GM12878 (cell line): Measurements from ENCODE around the gene TOM1L2. TPM values are rescaled to one million over a fixed set of nuclear protein-coding genes. Genes with fewer than 3 reads are reported as not detected.

Experiments
- ATAC-seq: fragments of 200-7000 bp; cut with Tn5 transposase; 3 replicates; pipeline ENCODE4 v1.9.1; 2020; ENCODE audit warnings: mild to moderate bottlenecking, moderate library complexity
- BruUV-seq: library from RNA; stranded (reverse); fragments of 400-500 nt; replicated peaks from 2 replicates; lab custom pipeline; 2021; lab: Mats Ljungman, UMichigan
- CTCF ChIA-PET: fragments of 300-600 bp; sonication (Branson Sonifier 250); formaldehyde crosslinking; extraction: SDS; loops from one replicate; lab custom pipeline; 2021; ENCODE audit warnings: inconsistent platforms; lab: Yijun Ruan, JAX
- POLR2A ChIA-PET: fragments of 350-600 bp; formaldehyde crosslinking; extraction: SDS; loops from one replicate; lab custom pipeline; 2021; ENCODE audit warnings: inconsistent platforms; lab: Charles Lee
- RAD21 ChIA-PET: fragments of 300-600 bp; sonication (Branson Sonifier 250); formaldehyde crosslinking; loops from one replicate; lab custom pipeline; 2023; ENCODE audit warnings: antibody characterized with exemption; ENCODE audit not compliant: unreplicated experiment; lab: Charles Lee
- SMC1A ChIA-PET: fragments of 300-600 bp; sonication (Branson Sonifier 250); formaldehyde crosslinking; loops from one replicate; lab custom pipeline; 2023; ENCODE audit not compliant: unreplicated experiment, uncharacterized antibody; lab: Charles Lee
- DNase-seq: peaks from one replicate; pipeline ENCODE4 v3.0.0-alpha.2; 2011; ENCODE audit warnings: low read depth, low spot score
- FAIRE-seq: peaks from 3 replicates; lab custom pipeline; 2011; peaks lifted over from hg19 to GRCh38; lab: Jason Lieb, UNC
- H2AFZ ChIP-seq: 2 replicates; pipeline ENCODE4 v1.6.0; 2011; ENCODE audit warnings: low read depth, low read length, control low read depth; ENCODE audit not compliant: control insufficient read depth
- H3K27ac ChIP-seq: 2 replicates; pipeline ENCODE4 v1.5.1; 2011; ENCODE audit warnings: control low read depth; ENCODE audit not compliant: control insufficient read depth, insufficient read depth
- H3K27me3 ChIP-seq, 2 experiments: replicated peaks in 1 of 2; 2 replicates each; pipeline versions ENCODE4 v1.6.0 to v1.6.1; 2011; ENCODE audit warnings: low read length in 1 of 2; ENCODE audit not compliant: control insufficient read depth in 2 of 2, insufficient read depth in 2 of 2
- H3K36me3 ChIP-seq, 2 experiments: 2 replicates each; pipeline ENCODE4 v1.5.1; 2011; ENCODE audit warnings: low read length in 1 of 2; ENCODE audit not compliant: control insufficient read depth in 2 of 2, insufficient read depth in 2 of 2
- H3K4me1 ChIP-seq: 2 replicates; pipeline ENCODE4 v1.6.1; 2011; ENCODE audit warnings: mild to moderate bottlenecking, low read length, moderate library complexity, mixed read lengths; ENCODE audit not compliant: control insufficient read depth, insufficient read depth
- H3K4me2 ChIP-seq: 2 replicates; pipeline ENCODE4 v1.6.0; 2011; ENCODE audit warnings: control low read depth; ENCODE audit not compliant: control insufficient read depth, insufficient read depth
- H3K4me3 ChIP-seq: fragments of 200-600 bp; sonication (generic); 2 replicates; pipeline ENCODE4 v1.5.1; 2016
- H3K79me2 ChIP-seq: 2 replicates; pipeline ENCODE4 v1.6.0; 2011; ENCODE audit warnings: low read length; ENCODE audit not compliant: control insufficient read depth, insufficient read depth
- H3K9ac ChIP-seq: 2 replicates; pipeline ENCODE4 v1.8.0; 2011; ENCODE audit warnings: low read length, control low read depth, mixed read lengths; ENCODE audit not compliant: control insufficient read depth, insufficient read depth
- H3K9me3 ChIP-seq: replicated peaks from 3 replicates; pipeline ENCODE4 v1.5.1; 2011; ENCODE audit warnings: mild to moderate bottlenecking, low read length; ENCODE audit not compliant: control insufficient read depth, insufficient read depth
- H4K20me1 ChIP-seq: 2 replicates; pipeline ENCODE4 v1.6.0; 2011; ENCODE audit not compliant: control insufficient read depth, insufficient read depth
- CHD1 ChIP-seq: IDR thresholded peaks from 2 replicates; pipeline ENCODE4 v1.6.1; 2012; ENCODE audit warnings: low read depth, low read length, improper control_type of control experiment
- CREB1 ChIP-seq: IDR thresholded peaks from 2 replicates; pipeline ENCODE4 v1.6.1; 2012; ENCODE audit warnings: low read depth, mild to moderate bottlenecking, inconsistent platforms
- ELK1 ChIP-seq: IDR thresholded peaks from 2 replicates; pipeline ENCODE4 v1.6.1; 2012; ENCODE audit warnings: low read depth, low read length, improper control_type of control experiment
- NKRF ChIP-seq: fragments of 450-650 bp; conservative IDR thresholded peaks from 2 replicates; pipeline ENCODE4 v1.6.1; 2017; ENCODE audit warnings: mild to moderate bottlenecking, moderate library complexity
- POU2F2 ChIP-seq: IDR thresholded peaks from 3 replicates; pipeline ENCODE4 v1.6.1; 2011; ENCODE audit warnings: low read depth, mild to moderate bottlenecking, low read length, borderline replicate concordance
- RUNX3 ChIP-seq: IDR thresholded peaks from 2 replicates; pipeline ENCODE4 v1.6.1; 2012; ENCODE audit warnings: low read length, inconsistent platforms
- SIN3A ChIP-seq: IDR thresholded peaks from 2 replicates; pipeline ENCODE4 v1.6.1; 2012; ENCODE audit warnings: low read depth, low read length, improper control_type of control experiment
- SMC3 ChIP-seq: IDR thresholded peaks from 2 replicates; pipeline ENCODE4 v1.6.1; 2011; ENCODE audit warnings: low read length, improper control_type of control experiment, borderline replicate concordance
- SRF ChIP-seq, 2 experiments: IDR thresholded peaks; 2 replicates each; pipeline ENCODE4 v1.6.1; 2011; ENCODE audit warnings: low read depth in 2 of 2, low read length in 2 of 2, mild to moderate bottlenecking in 1 of 2, moderate library complexity in 1 of 2
- ZBTB11 ChIP-seq: fragments of 450-650 bp; formaldehyde crosslinking; IDR thresholded peaks from 2 replicates; pipeline ENCODE4 v1.5.0; 2022; ENCODE audit warnings: mild to moderate bottlenecking, missing genetic modification characterization
- ZNF217 ChIP-seq: fragments of 450-650 bp; IDR thresholded peaks from 2 replicates; pipeline ENCODE4 v1.6.1; 2017; ENCODE audit warnings: antibody characterized with exemption, mild to moderate bottlenecking
- ZNF24 ChIP-seq: fragments of 450-650 bp; IDR thresholded peaks from 2 replicates; pipeline ENCODE4 v1.6.1; 2017; ENCODE audit warnings: antibody characterized with exemption, mild to moderate bottlenecking
- ZZZ3 ChIP-seq: IDR thresholded peaks from 2 replicates; pipeline ENCODE4 v1.6.1; 2011; ENCODE audit warnings: low read depth; ENCODE audit not compliant: control insufficient read depth, insufficient read length
- WGBS: methylation state at CpG from one replicate; pipeline ENCODE4 v1.1.6; 2016; ENCODE audit warnings: low lambda C conversion rate; ENCODE audit not compliant: insufficient replicate concordance, insufficient coverage; ENCODE audit errors: missing lambda C conversion rate; 5-methylcytosine and 5-hydroxymethylcytosine counted together
- in situ Hi-C: fragments of 300-500 bp; cut with MboI; formaldehyde crosslinking; loops from 9 replicates; pipeline ENCODE4 v1.14.3; 2018; ENCODE audit warnings: mixed read lengths
- intact Hi-C: fragments of 100-400 bp; cut with micrococcal nuclease; formaldehyde crosslinking; loops from one replicate; pipeline ENCODE4 v1.14.2; 2022; ENCODE audit not compliant: unreplicated experiment
- polyA plus RNA-seq, 11 experiments: library from polyadenylated mRNA; depleted of rRNA in 4 of 11; unstranded in 6 of 11; stranded (reverse) in 5 of 11; fragments of >200 nt; fragmentation: Nextera tagmentation in 4 of 11; fragmentation: Illumina TruSeq in 1 of 11; extraction: Ambion mirVana in 4 of 11; extraction: Trizol in 1 of 11; gene quantifications; 1 replicate in 1 of 11; 2 replicates in 10 of 11; pipeline versions ENCODE4 v1.2.1 to v1.2.3, GENCODE V29; 2011 to 2016; ENCODE audit warnings: inconsistent platforms in 2 of 11, missing spikeins in 2 of 11, low read depth in 1 of 11
- total RNA-seq, 4 experiments: library from RNA; depleted of rRNA in 3 of 4; stranded (reverse); fragments of >200 nt in 3 of 4; fragmentation: Illumina TruSeq in 1 of 4; extraction: Trizol in 1 of 4; gene quantifications; 2 replicates each; pipeline versions ENCODE4 v1.2.1 to v1.2.3, GENCODE V29; 2013 to 2021

TOM1L2 gene
- total and polyA plus RNA-seq, 10 of the 15 experiments (the other 5 are each of a cell fraction or from before 2014, with no cell fraction given), result 0.19 to 19.2 (median 8.1) TPM

GRCh38 chr17:17794382-17794781 is 177.8 kb downstream of the TOM1L2 start:
- in situ Hi-C loops, result no loop called here
- SMC1A ChIA-PET, result no interaction called here
- Histone ChIP-seq H3K27me3 (no peaks in the 10 kb centered on the region), H3K27ac (no peak overlapping the region), H3K36me3 (peaks cover 0 to 44% of the 10 kb centered on the region in 2 experiments), H2AFZ (no peak overlapping the region), H3K9ac (no peak overlapping the region), H3K4me3 (no peak overlapping the region), H3K79me2 (no peaks in the 10 kb centered on the region), H4K20me1 (no peaks in the 10 kb centered on the region), H3K4me1 (peaks cover 3% of the 10 kb centered on the region; the same call in 1 of the 2 replicates), H3K4me2 (no peak overlapping the region), H3K9me3 (no peaks in the 10 kb centered on the region)
- DNase-seq, result no peak
- FAIRE-seq, result no peak
- POLR2A ChIA-PET, result no interaction called here
- ATAC-seq, result no peak
- CTCF ChIA-PET, result no interaction called here
- no TSS peak for BruUV-seq
- no peak for TF ChIP-seq SRF (IDR thresholded peaks at IDR 0.05; ENCODE audit: low read depth in 2 of 2, low read length in 2 of 2)
- TF ChIP-seq CHD1, result no peak
- TF ChIP-seq ZZZ3, result no peak
- TF ChIP-seq SMC3, result no peak
- no peak for TF ChIP-seq POU2F2
- no peak for TF ChIP-seq NKRF
- no peak for TF ChIP-seq ZBTB11 (CRISPR knock-in tag)
- no peak for TF ChIP-seq ZNF217
- no peak for TF ChIP-seq ZNF24
- TF ChIP-seq CREB1, result no peak
- TF ChIP-seq RUNX3, result no peak
- no peak for TF ChIP-seq ELK1
- no peak for TF ChIP-seq SIN3A
- 94% methylated on average over 31 of the region's 31 CpGs for WGBS
- RAD21 ChIA-PET, result no interaction called here
- intact Hi-C loops, result no loop called here
